GM18519 (cell line): Measurements from ENCODE around the gene NPIPB6.
"Not testable (repeated sequence)": the region's sequence is repeated elsewhere in the genome, so short reads cannot be mapped to it uniquely, and the experiment has no call there.

ENCODE experiments used
- ATAC-seq: cut with Tn5 transposase; IDR thresholded peaks from one replicate; pipeline ENCODE4 v1.9.1; 2021; ENCODE audit warnings: mild to moderate bottlenecking, moderate library complexity; ENCODE audit not compliant: unreplicated experiment, low FRiP score

The NPIPB6 gene

DNA sequence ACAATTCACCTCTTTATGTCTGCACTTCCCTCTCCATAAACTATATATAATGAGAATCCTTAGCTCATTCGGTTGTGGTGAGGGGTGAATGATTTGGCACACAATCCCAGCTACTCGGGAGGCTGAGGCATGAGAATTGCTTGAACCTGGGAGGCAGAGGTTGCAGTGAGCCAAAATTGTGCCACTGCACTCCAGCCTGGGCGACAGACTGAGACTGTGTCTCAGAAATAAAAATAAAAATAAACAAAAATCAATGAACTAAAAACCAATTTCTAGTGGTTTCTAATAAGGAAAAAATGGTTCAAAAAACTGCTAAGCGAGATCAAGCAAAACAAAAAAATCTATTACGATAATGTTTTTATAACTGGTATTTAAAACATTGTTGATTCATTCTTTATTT lies at the start of gene NPIPB6:
Gene NPIPB6 (minus strand): TSS at position 101 of the 400 bp plus-strand sequence. CDS start 686 bp downstream, outside the sequence.
- not testable (repeated sequence) for ATAC-seq

DNA sequence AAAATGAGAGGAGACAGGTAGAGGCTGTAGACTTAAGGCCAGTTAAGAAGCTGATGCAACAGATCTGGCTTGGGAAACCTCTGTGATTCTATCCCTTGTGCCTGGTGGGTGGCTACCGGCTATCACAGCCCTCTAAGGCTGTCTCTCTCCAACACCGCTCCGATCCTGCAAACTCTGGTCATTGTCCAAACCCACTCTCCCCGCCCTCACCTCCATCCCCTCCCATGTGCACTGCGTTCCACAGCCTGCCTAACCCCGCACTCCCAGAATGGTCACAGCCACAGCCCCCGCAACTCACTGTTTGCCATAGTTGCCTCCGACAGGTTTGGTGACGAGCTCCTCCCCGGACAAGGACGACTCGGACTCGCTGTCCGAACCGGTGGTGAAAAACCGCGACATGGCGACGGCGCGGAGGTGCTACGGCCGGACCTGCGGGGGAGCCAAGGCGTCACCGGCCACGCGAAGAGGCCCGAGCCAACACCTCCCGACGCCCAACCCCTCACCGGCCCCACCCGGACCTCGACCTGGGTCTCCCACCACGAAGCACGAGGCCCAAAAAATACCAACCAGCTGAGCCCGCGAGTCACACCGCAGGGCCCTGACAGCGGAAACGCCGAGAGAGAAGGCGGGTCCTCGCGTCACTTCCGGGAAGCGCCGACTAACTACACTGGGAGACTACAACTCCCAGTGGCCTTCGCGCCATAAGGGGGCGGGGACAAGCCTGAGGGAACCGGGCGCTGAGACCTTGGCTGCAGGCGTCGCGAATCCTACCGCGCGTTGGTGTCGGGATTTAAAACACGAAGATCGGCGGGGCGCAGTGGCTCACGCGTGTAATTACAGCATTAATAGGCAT lies 40.1 kb upstream of the NPIPB6 start, which contains the start of gene EIF3CL:
Gene EIF3CL (minus strand): TSS at position 622 of the 853 bp plus-strand sequence. CDS start 223 bp downstream, at position 399.
- peak; percentile 94 for ATAC-seq

DNA sequence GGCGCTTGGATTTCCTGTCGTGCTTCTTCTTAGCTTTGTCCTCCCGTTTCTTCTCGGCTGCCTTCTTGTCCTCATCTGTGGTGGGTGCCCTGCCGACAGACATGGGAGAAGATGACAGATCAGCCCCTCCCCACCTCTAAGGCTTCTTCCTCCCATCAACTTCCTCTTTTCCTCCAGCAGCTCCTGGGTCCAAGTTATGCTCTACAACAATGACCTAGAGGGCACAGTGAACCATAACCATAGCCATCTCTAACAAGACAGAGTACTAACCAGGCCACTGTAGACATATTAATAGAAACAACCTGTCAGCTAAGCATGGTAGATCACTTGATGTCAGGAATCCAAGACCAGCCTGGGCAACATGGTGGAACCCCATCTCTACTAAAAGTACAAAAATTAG lies 28.7 kb upstream of the NPIPB6 start:
- ATAC-seq: not testable (repeated sequence)

DNA sequence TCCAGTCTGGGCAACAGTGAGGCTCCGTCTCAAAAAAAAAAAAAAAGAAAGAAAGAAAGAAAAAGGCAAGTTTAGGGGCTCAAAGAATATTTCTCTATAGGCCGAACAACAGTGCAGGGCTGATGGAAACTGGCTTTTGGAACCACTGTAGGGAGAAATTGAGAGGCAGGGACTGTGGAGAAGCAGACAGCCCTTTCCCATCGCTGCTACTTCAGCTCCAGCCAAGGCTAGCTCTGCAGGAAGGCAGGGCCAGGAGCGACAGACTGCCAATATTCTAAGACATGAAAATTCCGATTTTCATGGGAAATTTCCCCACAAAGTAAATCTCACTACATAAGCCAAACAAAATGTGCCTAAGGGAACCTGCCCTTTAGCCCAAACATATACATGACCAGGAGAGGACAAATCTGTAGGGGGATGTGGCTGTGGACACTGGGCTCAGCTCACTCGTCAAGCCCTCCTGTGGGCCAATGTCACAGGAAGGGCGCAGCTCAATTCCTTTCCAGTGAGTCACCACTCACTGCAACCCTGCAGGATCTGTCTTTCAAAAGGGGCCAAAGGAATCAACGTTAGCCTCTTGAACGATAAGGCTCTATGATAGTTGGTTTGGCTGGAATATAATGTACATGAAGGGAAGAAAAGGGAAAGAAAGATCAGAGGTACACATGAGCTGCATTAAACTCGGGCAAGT lies 19.0 kb upstream of the NPIPB6 start:
- ATAC-seq: not testable (repeated sequence)

GRCh38 chr16:28377822-28378221 lies 14.5 kb upstream of the NPIPB6 start:
- ATAC-seq: not testable (repeated sequence)

DNA sequence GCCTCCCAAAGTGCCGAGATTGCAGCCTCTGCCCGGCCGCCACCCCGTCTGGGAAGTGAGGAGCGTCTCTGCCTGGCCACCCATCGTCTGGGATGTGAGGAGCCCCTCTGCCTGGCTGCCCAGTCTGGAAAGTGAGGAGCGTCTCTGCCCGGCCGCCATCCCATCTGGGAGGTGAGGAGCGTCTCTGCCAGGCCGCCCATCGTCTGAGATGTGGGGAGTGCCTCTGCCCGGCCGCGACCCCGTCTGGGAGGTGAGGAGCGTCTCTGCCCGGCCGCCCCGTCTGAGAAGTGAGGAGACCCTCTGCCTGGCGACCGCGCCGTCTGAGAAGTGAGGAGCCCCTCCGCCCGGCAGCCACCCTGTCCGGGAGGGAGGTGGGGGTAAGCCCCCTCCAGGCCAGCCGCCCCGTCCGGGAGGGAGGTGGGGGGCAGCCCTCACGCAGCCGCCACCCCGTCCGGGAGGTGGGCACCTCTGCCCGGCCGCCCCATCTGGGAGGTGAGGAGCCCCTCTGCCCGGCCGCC lies 13.9 kb upstream of the NPIPB6 start:
- not testable (repeated sequence) for ATAC-seq

DNA sequence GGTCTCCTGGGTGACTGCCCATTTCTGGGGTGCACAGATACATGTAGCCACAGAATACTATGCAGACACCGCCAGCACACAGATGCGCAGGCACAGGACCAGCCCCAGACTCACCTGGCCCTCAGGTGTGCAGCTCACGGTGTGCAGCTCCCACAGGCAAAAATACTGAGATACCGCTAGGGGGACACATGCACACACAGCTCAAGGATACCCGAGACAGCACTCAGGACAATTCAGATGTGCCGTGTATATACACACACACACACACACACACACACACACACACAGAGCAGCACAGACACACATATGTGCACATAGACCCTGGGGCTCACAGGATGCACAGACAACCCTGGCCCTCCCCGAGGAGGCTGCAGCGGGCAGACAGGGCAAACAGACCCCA lies 11.8 kb upstream of the NPIPB6 start:
- ATAC-seq: not testable (repeated sequence)

DNA sequence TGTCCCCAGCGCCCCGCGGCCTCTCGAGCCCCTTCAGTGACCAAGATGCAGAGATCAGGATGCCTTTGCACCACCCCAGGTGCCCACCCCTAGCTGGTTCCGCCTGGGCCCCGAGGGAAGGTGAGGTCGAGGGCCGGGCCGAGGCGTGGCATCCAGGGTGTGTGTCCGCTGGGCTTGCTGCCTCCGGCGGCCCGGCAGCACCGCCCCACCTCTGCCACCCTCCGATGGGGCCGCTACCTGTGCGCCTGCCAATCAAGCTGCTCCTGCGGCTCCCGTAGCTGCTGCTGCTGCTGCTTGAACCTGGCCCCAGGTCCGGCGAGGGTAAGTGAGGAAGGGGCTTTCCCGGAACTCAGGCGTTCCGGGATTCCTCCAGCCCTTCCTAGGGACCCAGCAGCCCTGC lies 11.0 kb upstream of the NPIPB6 start:
- ATAC-seq: not testable (repeated sequence)

DNA sequence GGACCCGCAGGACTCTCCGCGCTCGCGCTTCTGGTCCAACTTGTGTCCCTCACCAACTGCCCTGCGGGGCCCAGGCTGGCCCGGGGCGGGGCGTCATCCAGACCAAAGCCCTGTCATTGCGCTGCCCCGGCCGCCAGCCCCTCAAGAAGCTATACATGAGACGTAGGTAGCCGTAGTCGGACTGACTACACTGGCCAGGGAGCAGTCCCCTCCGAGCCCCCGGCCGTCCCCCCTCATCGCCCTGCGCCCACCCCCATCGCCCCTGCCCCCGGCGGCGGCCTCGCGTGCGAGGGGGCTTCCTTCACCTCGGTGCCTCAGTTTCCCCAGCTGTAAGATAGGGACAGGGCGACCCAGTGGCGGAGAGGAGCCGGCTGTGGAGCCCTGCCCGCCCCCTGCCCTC lies 4.6 kb upstream of the NPIPB6 start:
- not testable (repeated sequence) for ATAC-seq

DNA sequence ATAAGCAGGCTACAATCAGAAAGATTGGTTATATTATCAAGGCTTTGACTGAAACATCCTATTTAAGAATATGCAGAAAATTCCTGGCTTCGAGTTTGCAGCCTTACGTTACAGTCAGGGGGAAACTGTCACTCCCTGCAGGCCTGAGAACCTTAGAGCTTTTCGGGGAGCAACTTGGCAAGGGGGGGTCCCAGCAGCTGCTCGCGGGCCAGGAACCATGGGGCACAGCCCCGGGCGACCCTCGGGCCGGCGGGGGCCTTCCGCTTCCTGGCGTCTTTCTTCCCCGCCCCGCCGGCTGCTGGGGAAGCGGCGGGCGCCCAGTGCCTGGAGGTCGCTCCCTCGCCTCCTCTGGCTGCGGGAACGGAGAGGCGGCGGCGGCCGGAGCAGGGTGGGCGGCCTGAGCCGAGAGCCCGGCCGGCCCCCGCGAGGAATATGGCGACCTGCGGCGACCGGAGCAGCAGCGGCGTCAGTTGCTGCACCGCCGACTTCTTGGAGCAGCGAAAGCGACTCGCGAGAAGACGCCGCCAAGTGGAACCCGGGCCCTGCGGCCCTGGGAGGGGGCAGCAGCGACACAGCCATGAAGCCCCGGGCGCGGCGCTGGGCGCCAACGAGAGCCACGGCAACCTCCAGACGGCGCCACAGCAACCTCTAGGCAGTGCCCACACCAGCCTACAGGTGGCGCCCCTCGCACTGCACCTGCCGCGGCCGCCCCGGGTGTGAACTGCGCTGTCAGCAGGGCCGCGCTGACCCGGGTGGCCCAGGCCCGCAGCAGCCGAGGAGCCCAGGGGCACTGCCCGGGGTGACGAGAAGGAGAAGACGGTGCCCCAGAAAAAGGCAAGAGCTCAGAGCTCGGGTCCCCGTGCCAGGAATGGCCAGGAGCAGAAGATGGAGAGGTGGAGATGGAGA lies 1.2 kb upstream of the NPIPB6 start:
- peak; percentile 58 for ATAC-seq

DNA sequence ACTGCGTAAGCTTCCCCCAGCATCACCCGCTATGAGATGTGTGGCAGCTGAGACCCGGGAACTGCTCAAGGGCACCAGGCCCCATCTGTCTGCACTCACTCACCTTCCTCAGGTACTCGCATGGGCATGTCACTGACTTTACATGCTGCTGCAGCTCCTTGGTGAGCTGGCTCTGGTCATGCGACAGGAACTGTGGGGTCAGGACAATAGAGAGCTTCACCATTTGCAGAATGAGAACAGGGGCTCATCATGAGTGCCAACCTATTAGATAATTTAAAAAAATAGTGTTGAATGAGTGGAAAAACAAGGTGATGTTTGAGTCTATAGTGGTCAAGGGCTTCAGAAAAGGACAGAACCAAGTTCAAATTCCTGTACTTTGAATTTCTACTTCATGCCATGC lies 708 bp downstream of the NPIPB6 start:
- not testable (repeated sequence) for ATAC-seq

DNA sequence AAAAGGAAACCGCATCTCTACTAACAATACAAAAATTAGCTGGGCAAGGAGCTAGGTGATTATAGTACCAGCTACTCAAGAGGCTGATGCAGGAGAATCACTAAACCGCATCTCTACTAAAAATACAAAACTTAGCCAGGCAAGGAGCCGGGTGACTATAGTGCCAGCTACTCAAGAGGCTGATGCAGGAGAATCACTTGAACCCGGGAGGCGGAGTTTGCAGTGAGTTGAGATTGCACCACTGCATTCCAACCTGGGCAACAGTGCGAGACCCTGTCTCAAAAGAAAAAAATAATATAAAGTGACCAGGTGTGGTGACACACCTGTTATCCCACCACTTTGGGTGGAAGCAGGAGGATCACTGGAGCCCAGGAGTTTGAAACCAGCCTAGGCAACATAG lies 25.1 kb downstream of the NPIPB6 start:
- ATAC-seq: not testable (repeated sequence)

- not testable (repeated sequence) for ATAC-seq
Measured at GRCh38 chr16:28336940-28337710, 26.2 kb downstream of the NPIPB6 start.

DNA sequence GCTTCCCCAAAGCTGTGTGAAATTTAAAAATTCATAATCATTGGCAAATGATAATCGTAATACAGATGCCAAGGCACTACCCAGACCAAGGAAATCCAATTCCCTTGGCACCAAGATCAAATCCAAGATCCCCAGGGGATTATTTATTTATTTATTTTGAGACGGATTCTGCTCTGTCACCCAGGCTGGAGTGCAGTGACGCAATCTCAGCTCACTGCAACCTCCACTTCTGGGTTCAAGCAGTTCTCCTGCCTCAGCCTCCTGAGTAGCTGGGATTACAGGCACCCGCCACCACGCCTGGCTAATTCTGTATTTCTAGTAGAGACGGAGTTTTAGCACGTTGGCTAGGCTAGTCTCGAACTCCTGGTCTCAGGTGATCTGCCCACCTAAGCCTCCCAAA lies 27.6 kb downstream of the NPIPB6 start:
- ATAC-seq: not testable (repeated sequence)

- ATAC-seq: not testable (repeated sequence)
Measured at GRCh38 chr16:28332632-28333031, 30.7 kb downstream of the NPIPB6 start.

GRCh38 chr16:28330981-28331380 lies 32.3 kb downstream of the NPIPB6 start:
- not testable (repeated sequence) for ATAC-seq

DNA sequence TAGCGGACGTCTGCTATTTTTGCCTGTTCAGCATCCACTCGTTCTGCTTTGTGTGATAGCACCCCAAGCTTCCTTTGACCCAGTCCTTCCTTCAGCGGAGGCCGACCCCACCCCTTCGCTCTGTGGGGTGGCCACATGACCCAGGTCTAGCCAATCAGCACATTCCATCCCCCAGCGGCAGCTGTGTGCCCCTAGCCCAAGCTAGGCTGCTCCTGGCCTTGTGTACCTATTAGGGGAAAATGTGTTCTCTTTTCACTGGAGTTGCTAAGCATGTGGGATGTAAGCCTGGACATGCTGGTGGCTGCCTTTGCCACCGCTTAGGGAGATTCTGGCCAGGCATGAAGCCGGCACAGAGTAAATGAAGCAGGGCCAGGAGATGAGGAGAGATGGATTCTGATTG lies 33.1 kb downstream of the NPIPB6 start:
- ATAC-seq: not testable (repeated sequence)

- ATAC-seq: no peak
Measured at GRCh38 chr16:28326881-28327610, 36.3 kb downstream of the NPIPB6 start.

- ATAC-seq: no peak
Measured at GRCh38 chr16:28324887-28325279, 38.4 kb downstream of the NPIPB6 start.
